HEK293T (cell line): ENCODE measurements around the gene S100A3.

ENCODE experiments used
- BHLHE40 ChIP-seq: fragments of 450-650 bp; IDR thresholded peaks from 2 replicates; pipeline ENCODE4 v1.6.1; 2016; ENCODE audit warnings: mild to moderate bottlenecking, moderate library complexity, borderline replicate concordance
- ELF4 ChIP-seq: fragments of 450-650 bp; IDR thresholded peaks from 2 replicates; pipeline ENCODE4 v1.6.1; 2017; ENCODE audit warnings: antibody characterized with exemption
- FOXK2 ChIP-seq: fragments of 450-650 bp; IDR thresholded peaks from 2 replicates; pipeline ENCODE4 v1.6.1; 2016; ENCODE audit warnings: mild to moderate bottlenecking
- L3MBTL2 ChIP-seq: fragments of 450-650 bp; conservative IDR thresholded peaks from 2 replicates; pipeline ENCODE4 v1.6.1; 2016; ENCODE audit warnings: mild to moderate bottlenecking
- SUZ12 ChIP-seq: fragments of 450-650 bp; IDR thresholded peaks from 2 replicates; pipeline ENCODE4 v1.6.1; 2016; ENCODE audit warnings: mild to moderate bottlenecking
- TARDBP ChIP-seq: fragments of 450-650 bp; IDR thresholded peaks from 2 replicates; pipeline ENCODE4 v1.6.1; 2016

DNA sequence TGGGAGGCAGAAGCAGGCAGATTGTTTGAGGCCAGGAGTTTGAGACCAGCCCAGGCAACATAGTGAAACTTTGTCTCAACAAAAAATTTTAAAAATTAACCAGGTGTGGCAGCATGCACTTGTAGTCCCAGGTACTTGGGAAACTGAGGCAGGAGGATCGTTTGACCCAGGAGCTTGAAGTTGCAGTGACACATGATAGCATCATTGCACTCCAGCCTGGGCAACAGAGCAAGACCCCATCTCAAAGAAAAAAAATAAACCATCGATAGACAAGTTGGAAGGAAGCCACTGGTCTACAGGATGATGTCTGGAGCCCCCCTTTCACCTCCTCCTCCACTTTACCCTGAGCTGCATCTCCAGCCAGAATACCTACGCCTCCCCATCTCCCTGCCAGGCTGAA, 29.8 kb downstream of the S100A3 start:
- TF ChIP-seq ELF4 (no peak), BHLHE40 (no peak), SUZ12 (no peak), TARDBP (no peak), L3MBTL2 (no peak), FOXK2 (no peak)
